HEK293 (cell line): ENCODE data around the gene MAP1B.

Experiments used
- CTCF ChIA-PET: fragments of 350-600 bp; formaldehyde crosslinking; extraction: SDS; loops from one replicate; lab custom pipeline; 2021; ENCODE audit warnings: antibody characterized with exemption; lab: Yijun Ruan, JAX
- POLR2A ChIA-PET: fragments of 300-600 bp; formaldehyde crosslinking; extraction: SDS; loops from one replicate; lab custom pipeline; 2020; ENCODE audit warnings: antibody characterized with exemption, inconsistent platforms; lab: Yijun Ruan, JAX
- H3K27ac ChIP-seq: fragments of 200-500 bp; sonication (Bioruptor generic); 2 replicates; pipeline ENCODE4 v1.5.1; 2014; ENCODE audit warnings: low read depth, low read length, control low read depth, inconsistent platforms; ENCODE audit errors: extremely low read depth
- H3K36me3 ChIP-seq, 2 experiments: fragments of 200-500 bp in 1 of 2; sonication (Bioruptor generic) in 1 of 2; 1 replicate in 1 of 2; 2 replicates in 1 of 2; pipeline ENCODE4 v1.5.1; 2014 to 2017; ENCODE audit warnings: inconsistent platforms in 2 of 2, low read length in 2 of 2; ENCODE audit not compliant: control insufficient read depth in 2 of 2, insufficient read depth in 1 of 2
- H3K4me1 ChIP-seq: fragments of 200-500 bp; sonication (Bioruptor generic); 2 replicates; pipeline ENCODE4 v1.5.1; 2014; ENCODE audit warnings: mild to moderate bottlenecking, low read length, inconsistent platforms; ENCODE audit not compliant: control insufficient read depth, insufficient read depth
- H3K4me3 ChIP-seq: 2 replicates; pipeline ENCODE4 v1.5.1; 2011; ENCODE audit warnings: low read depth, mild to moderate bottlenecking, control low read depth, low read length, moderate library complexity
- H3K9me3 ChIP-seq: fragments of 200-500 bp; sonication (Bioruptor generic); 2 replicates; pipeline ENCODE4 v1.5.1; 2014; ENCODE audit warnings: low read depth, low read length, inconsistent platforms; ENCODE audit not compliant: control insufficient read depth, insufficient read depth
- HOXA7 ChIP-seq: sonication (generic); formaldehyde crosslinking; IDR thresholded peaks from 2 replicates; pipeline ENCODE4 v1.8.1; 2022; ENCODE audit warnings: missing genetic modification reagents, borderline replicate concordance
- OSR2 ChIP-seq: fragments of 450-650 bp; formaldehyde crosslinking; IDR thresholded peaks from 2 replicates; pipeline ENCODE4 v1.5.1; 2016; ENCODE audit warnings: missing biosample characterization, missing genetic modification characterization
- PATZ1 ChIP-seq: fragments of 450-650 bp; formaldehyde crosslinking; IDR thresholded peaks from 2 replicates; pipeline ENCODE4 v1.5.1; 2016; ENCODE audit warnings: missing biosample characterization, missing genetic modification characterization
- PRDM6 ChIP-seq: fragments of 450-650 bp; formaldehyde crosslinking; IDR thresholded peaks from 2 replicates; pipeline ENCODE4 v1.5.1; 2017; ENCODE audit warnings: missing biosample characterization, missing genetic modification characterization
- SCRT1 ChIP-seq: fragments of 450-650 bp; formaldehyde crosslinking; IDR thresholded peaks from 2 replicates; pipeline ENCODE4 v1.5.1; 2016; ENCODE audit warnings: missing biosample characterization, missing genetic modification characterization, borderline replicate concordance
- SCRT2 ChIP-seq: fragments of 450-650 bp; formaldehyde crosslinking; IDR thresholded peaks from 2 replicates; pipeline ENCODE4 v1.5.1; 2016; ENCODE audit warnings: missing biosample characterization, missing genetic modification characterization
- SP7 ChIP-seq: fragments of 450-650 bp; formaldehyde crosslinking; IDR thresholded peaks from 2 replicates; pipeline ENCODE4 v1.5.1; 2016; ENCODE audit warnings: missing biosample characterization, missing genetic modification characterization
- ZBTB48 ChIP-seq: fragments of 450-650 bp; formaldehyde crosslinking; IDR thresholded peaks from 2 replicates; pipeline ENCODE4 v1.5.1; 2016; ENCODE audit warnings: missing biosample characterization, missing genetic modification characterization
- ZBTB8A ChIP-seq: fragments of 450-650 bp; formaldehyde crosslinking; IDR thresholded peaks from 2 replicates; pipeline ENCODE4 v1.5.1; 2016; ENCODE audit warnings: missing biosample characterization, missing genetic modification characterization
- ZFP37 ChIP-seq: fragments of 450-650 bp; formaldehyde crosslinking; IDR thresholded peaks from 2 replicates; pipeline ENCODE4 v1.5.1; 2016; ENCODE audit warnings: missing biosample characterization, missing genetic modification characterization
- ZNF16 ChIP-seq: fragments of 450-650 bp; formaldehyde crosslinking; IDR thresholded peaks from 2 replicates; pipeline ENCODE4 v1.5.1; 2016; ENCODE audit warnings: low read depth, missing biosample characterization, missing genetic modification characterization
- ZNF362 ChIP-seq: fragments of 450-650 bp; formaldehyde crosslinking; IDR thresholded peaks from 2 replicates; pipeline ENCODE4 v1.5.1; 2016; ENCODE audit warnings: missing biosample characterization, missing genetic modification characterization
- ZNF501 ChIP-seq: fragments of 450-650 bp; formaldehyde crosslinking; IDR thresholded peaks from 2 replicates; pipeline ENCODE4 v1.5.1; 2016; ENCODE audit warnings: missing biosample characterization, missing genetic modification characterization
- ZNF549 ChIP-seq: fragments of 450-650 bp; IDR thresholded peaks from 2 replicates; pipeline ENCODE4 v1.5.1; 2018; ENCODE audit warnings: missing biosample characterization, missing genetic modification characterization, mild to moderate bottlenecking, inconsistent platforms, moderate library complexity
- ZNF624 ChIP-seq: fragments of 450-650 bp; formaldehyde crosslinking; IDR thresholded peaks from 2 replicates; pipeline ENCODE4 v1.5.1; 2017; ENCODE audit warnings: missing biosample characterization, missing genetic modification characterization
- ZNF658 ChIP-seq: fragments of 450-650 bp; formaldehyde crosslinking; IDR thresholded peaks from 2 replicates; pipeline ENCODE4; 2016; ENCODE audit warnings: missing biosample characterization, missing genetic modification characterization
- ZSCAN30 ChIP-seq: fragments of 450-650 bp; IDR thresholded peaks from 2 replicates; pipeline ENCODE4 v1.5.1; 2018; ENCODE audit warnings: missing biosample characterization, mild to moderate bottlenecking, missing genetic modification characterization, moderate library complexity

MAP1B gene

GRCh38 chr5:72121052-72121779, 13.9 kb downstream of the MAP1B start:
- H3K4me1 ChIP-seq, result peaks cover 10% of the 10 kb centered on the region
- POLR2A ChIA-PET, result no interaction called here
- H3K9me3 ChIP-seq, result no peaks in the 10 kb centered on the region
- H3K4me3 ChIP-seq, result no peak overlapping the region
- peaks cover 4 to 23% of the 10 kb centered on the region in 2 experiments; a peak in 2 of 3 replicates for H3K36me3 ChIP-seq
- H3K27ac ChIP-seq, result peak overlapping the region; percentile 34
- CTCF ChIA-PET, result no interaction called here
- TF ChIP-seq OSR2 (tag by site-specific recombination) (peak; percentile 36; the same call in 1 of the 2 replicates), SCRT1 (peak; percentile 87), PATZ1 (no peak), ZNF549 (tag by site-specific recombination) (no peak), PRDM6 (tag by site-specific recombination) (peak; percentile 74), ZNF362 (no peak), SCRT2 (tag by site-specific recombination) (peak; percentile 96)

GRCh38 chr5:72121780-72122445, 14.6 kb downstream of the MAP1B start:
- H3K9me3 ChIP-seq, result no peaks in the 10 kb centered on the region
- ChIA-PET POLR2A (no interaction called here), CTCF (no interaction called here)
- peak; percentile 97 for TF ChIP-seq SP7 (tag by site-specific recombination)
- TF ChIP-seq ZNF16 (tag by site-specific recombination), result no peak
- TF ChIP-seq HOXA7 (CRISPR knock-in tag), result no peak
- no peak for TF ChIP-seq ZSCAN30 (tag by site-specific recombination)
- TF ChIP-seq ZBTB8A (tag by site-specific recombination), result peak; percentile 24; the same call in 1 of the 2 replicates
- no peak for TF ChIP-seq ZNF658 (tag by site-specific recombination)
- TF ChIP-seq PRDM6 (tag by site-specific recombination), result 0 out of 2 replicates have a peak, but pooled peaks have one; percentile 7
- no peak for TF ChIP-seq ZNF624 (tag by site-specific recombination)
- no peak for TF ChIP-seq ZNF501
- TF ChIP-seq ZFP37, result no peak
- TF ChIP-seq ZBTB48 (tag by site-specific recombination), result peak; percentile 55; the same call in 1 of the 2 replicates
- H3K27ac ChIP-seq, result peak overlapping the region; percentile 8; the same call in 1 of the 2 replicates
- peaks cover 10% of the 10 kb centered on the region for H3K4me1 ChIP-seq
- peaks cover 0 to 16% of the 10 kb centered on the region in 2 experiments; a peak in 1 of 3 replicates for H3K36me3 ChIP-seq
- H3K4me3 ChIP-seq, result no peak overlapping the region
